H1 (cell line): ENCODE results near the gene GNG8. TPM values are rescaled to one million over a fixed set of nuclear protein-coding genes. Genes with fewer than 3 reads are reported as not detected.

Experiments
- CTCF ChIA-PET: fragments of 300-600 bp; sonication (Branson Sonifier 250); formaldehyde crosslinking; loops from one replicate; lab custom pipeline; 2021; ENCODE audit not compliant: partially characterized antibody; lab: Charles Lee
- POLR2A ChIA-PET: fragments of 300-600 bp; sonication (Branson Sonifier 250); formaldehyde crosslinking; loops from one replicate; lab custom pipeline; 2021; ENCODE audit warnings: inconsistent platforms; ENCODE audit not compliant: partially characterized antibody; lab: Charles Lee
- DNase-seq, 2 experiments: peaks; one replicate each; pipeline versions ENCODE4 v3.0.0 to v3.0.0-alpha.2; 2010 to 2022; ENCODE audit warnings: low spot score in 2 of 2, low read depth in 1 of 2, mixed read lengths in 1 of 2
- FAIRE-seq: peaks from 2 replicates; lab custom pipeline; 2011; peaks lifted over from hg19 to GRCh38; lab: Jason Lieb, UNC
- H2AFZ ChIP-seq: 2 replicates; pipeline ENCODE4 v1.8.1; 2012; ENCODE audit warnings: low read length, inconsistent platforms
- H2AK5ac ChIP-seq: 2 replicates; pipeline ENCODE4 v1.6.1; 2013; ENCODE audit warnings: low read depth, low read length
- H2BK120ac ChIP-seq: replicated peaks from 2 replicates; pipeline ENCODE3; 2013; ENCODE audit warnings: low read depth, low read length, inconsistent platforms
- H2BK12ac ChIP-seq: 2 replicates; pipeline ENCODE4 v1.6.1; 2013; ENCODE audit warnings: low read depth, low read length
- H2BK15ac ChIP-seq: 2 replicates; pipeline ENCODE4 v1.6.1; 2013; ENCODE audit warnings: low read length
- H2BK20ac ChIP-seq: 2 replicates; pipeline ENCODE4 v1.6.1; 2013; ENCODE audit warnings: low read length
- H2BK5ac ChIP-seq: 2 replicates; pipeline ENCODE4 v1.6.1; 2013; ENCODE audit warnings: low read depth, low read length
- H3K14ac ChIP-seq: 2 replicates; pipeline ENCODE4 v1.6.1; 2013; ENCODE audit warnings: inconsistent platforms; ENCODE audit not compliant: insufficient read length
- H3K18ac ChIP-seq: 2 replicates; pipeline ENCODE4 v1.6.1; 2013; ENCODE audit warnings: low read length; ENCODE audit errors: extremely low read depth
- H3K23ac ChIP-seq: 2 replicates; pipeline ENCODE4 v1.6.1; 2013; ENCODE audit warnings: inconsistent platforms; ENCODE audit not compliant: insufficient read length
- H3K23me2 ChIP-seq: 2 replicates; pipeline ENCODE4 v1.6.1; 2013; ENCODE audit warnings: low read depth, low read length
- H3K27ac ChIP-seq: 2 replicates; pipeline ENCODE4 v1.6.1; 2011; ENCODE audit warnings: low read depth, low read length, inconsistent platforms
- H3K27me3 ChIP-seq, 4 experiments: replicated peaks in 1 of 4; 1 replicate in 1 of 4; 2 replicates in 3 of 4; pipeline versions ENCODE4 v1.6.1 to v1.8.1; 2011 to 2013; ENCODE audit warnings: low read length in 3 of 4, mild to moderate bottlenecking in 3 of 4, inconsistent platforms in 2 of 4, mixed read lengths in 2 of 4, moderate library complexity in 1 of 4; ENCODE audit not compliant: control insufficient read depth in 3 of 4, insufficient read depth in 3 of 4; ENCODE audit errors: extremely low read depth in 1 of 4
- H3K36me3 ChIP-seq, 4 experiments: 2 replicates each; pipeline versions ENCODE4 v1.6.1 to v1.8.1; 2011 to 2013; ENCODE audit warnings: mild to moderate bottlenecking in 4 of 4, low read length in 3 of 4, moderate library complexity in 2 of 4, control low read depth in 1 of 4, inconsistent platforms in 1 of 4; ENCODE audit not compliant: insufficient read depth in 4 of 4, control insufficient read depth in 2 of 4
- H3K4ac ChIP-seq: replicated peaks from 2 replicates; pipeline ENCODE3; 2013; ENCODE audit warnings: low read length, low read depth, mixed read lengths, inconsistent platforms; ENCODE audit not compliant: insufficient read length
- H3K4me1 ChIP-seq, 4 experiments: replicated peaks in 1 of 4; 1 replicate in 1 of 4; 2 replicates in 3 of 4; pipeline versions ENCODE4 v1.6.1 to v1.8.1; 2011 to 2013; ENCODE audit warnings: low read length in 3 of 4, inconsistent platforms in 2 of 4, mixed read lengths in 1 of 4; ENCODE audit not compliant: insufficient read depth in 4 of 4, control insufficient read depth in 3 of 4
- H3K4me2 ChIP-seq, 2 experiments: 2 replicates each; pipeline versions ENCODE4 v1.6.1 to v1.8.1; 2011 to 2013; ENCODE audit warnings: low read depth in 2 of 2, low read length in 2 of 2, control low read depth in 1 of 2, inconsistent platforms in 1 of 2, mild to moderate bottlenecking in 1 of 2; ENCODE audit not compliant: insufficient read depth in 1 of 2
- H3K4me3 ChIP-seq, 4 experiments: fragments of 200-600, 300-600 bp in 1 of 4; sonication (generic), shearing (Covaris generic), sonication (Bioruptor Twin) in 1 of 4; 2 replicates each; pipeline versions ENCODE4 v1.5.1 to v1.8.1; 2011 to 2016; ENCODE audit warnings: low read length in 4 of 4, low read depth in 3 of 4, control low read depth in 2 of 4, inconsistent platforms in 2 of 4, mild to moderate bottlenecking in 2 of 4, mixed read lengths in 1 of 4, moderate library complexity in 1 of 4; ENCODE audit not compliant: insufficient read depth in 2 of 4; ENCODE audit errors: extremely low read depth in 1 of 4
- H3K56ac ChIP-seq: replicated peaks from 2 replicates; pipeline ENCODE3; 2013; ENCODE audit warnings: low read depth, mild to moderate bottlenecking, mixed read lengths, low read length, inconsistent platforms; ENCODE audit not compliant: insufficient read length
- H3K79me1 ChIP-seq: 2 replicates; pipeline ENCODE4 v1.6.1; 2013; ENCODE audit warnings: low read depth, low read length, control low read depth
- H3K79me2 ChIP-seq, 2 experiments: 2 replicates each; pipeline versions ENCODE4 v1.6.1 to v1.8.1; 2012 to 2013; ENCODE audit warnings: low read length in 2 of 2, mild to moderate bottlenecking in 2 of 2, inconsistent platforms in 1 of 2; ENCODE audit not compliant: insufficient read depth in 2 of 2, control insufficient read depth in 1 of 2
- H3K9ac ChIP-seq, 4 experiments: replicated peaks in 1 of 4; 1 replicate in 1 of 4; 2 replicates in 3 of 4; pipeline versions ENCODE4 v1.6.1 to v1.8.1; 2011 to 2013; ENCODE audit warnings: low read depth in 3 of 4, low read length in 3 of 4, control low read depth in 2 of 4, mild to moderate bottlenecking in 2 of 4, moderate library complexity in 2 of 4, inconsistent platforms in 1 of 4; ENCODE audit errors: extremely low read depth in 1 of 4
- H3K9me3 ChIP-seq, 2 experiments: 2 replicates each; pipeline versions ENCODE4 v1.6.1 to v1.8.1; 2012 to 2013; ENCODE audit warnings: mild to moderate bottlenecking in 2 of 2, moderate library complexity in 2 of 2, control low read depth in 1 of 2, inconsistent platforms in 1 of 2, low read depth in 1 of 2, low read length in 1 of 2, mixed read lengths in 1 of 2; ENCODE audit not compliant: insufficient read depth in 2 of 2
- H4K20me1 ChIP-seq, 2 experiments: replicated peaks in 1 of 2; 2 replicates each; pipeline versions ENCODE3 to v1.8.1; 2011 to 2013; ENCODE audit warnings: inconsistent platforms in 2 of 2, low read length in 2 of 2, mild to moderate bottlenecking in 1 of 2; ENCODE audit not compliant: insufficient read depth in 2 of 2, control insufficient read depth in 1 of 2
- H4K5ac ChIP-seq: 2 replicates; pipeline ENCODE4 v1.6.1; 2013; ENCODE audit warnings: low read length, low read depth, mixed read lengths, inconsistent platforms; ENCODE audit not compliant: insufficient read length
- H4K8ac ChIP-seq: 2 replicates; pipeline ENCODE4 v1.8.0; 2013; ENCODE audit warnings: mild to moderate bottlenecking, moderate library complexity, low read length, inconsistent platforms; ENCODE audit not compliant: insufficient read depth; ENCODE audit errors: extremely low read depth
- H4K91ac ChIP-seq: replicated peaks from 2 replicates; pipeline ENCODE3; 2013; ENCODE audit warnings: low read length, mixed read lengths, inconsistent platforms; ENCODE audit not compliant: insufficient read length
- CBX8 ChIP-seq: fragments of 300-800, 300-1000 bp; sonication (generic); IDR thresholded peaks from 2 replicates; pipeline ENCODE4 v1.7.1; 2016; ENCODE audit warnings: low read depth, low read length, borderline replicate concordance
- polyA plus RNA-seq, 7 experiments: library from polyadenylated mRNA; depleted of rRNA in 3 of 7; stranded (reverse) in 5 of 7; unstranded in 2 of 7; fragments of >200 nt in 5 of 7; fragments of 200-250 nt in 2 of 7; gene quantifications; 1 replicate in 5 of 7; 2 replicates in 1 of 7; 4 replicates in 1 of 7; pipeline versions ENCODE4 v1.2.1 to v1.2.3, GENCODE V29; 2011 to 2013; ENCODE audit warnings: missing spikeins in 2 of 7, mixed read lengths in 2 of 7
- total RNA-seq: library from RNA; stranded (reverse); fragmentation: NEBNext Ultra II Directional; extraction: Animal tissue kit (Norgen Biotek cat#: 25700); gene quantifications from 2 replicates; pipeline ENCODE4 v1.2.1, GENCODE V29; 2021

The GNG8 gene
- total and polyA plus RNA-seq, 2 of the 8 experiments (the other 6 are each of a cell fraction or from before 2014, with no cell fraction given), result not detected

GRCh38 chr19:46670813-46671212 lies 34.8 kb upstream of the GNG8 start:
- no peak overlapping the region for H3K9ac ChIP-seq
- no peak overlapping the region for H2BK15ac ChIP-seq
- H3K27ac ChIP-seq, result no peak overlapping the region
- no peaks in the 10 kb centered on the region for H3K79me2 ChIP-seq
- H3K18ac ChIP-seq, result no peak overlapping the region
- ChIA-PET CTCF (interaction anchor here (0.9 to 4.7 kb wide), 3 partner anchors 8 to 54 kb away, joined by 3 to 39 read pairs (median 6); partner anchors contain the start of gene DACT3), POLR2A (no interaction called here)
- H3K56ac ChIP-seq, result no peak overlapping the region
- H2BK5ac ChIP-seq, result no peak overlapping the region
- no peak overlapping the region for H3K4me2 ChIP-seq
- no peak overlapping the region for H3K4me3 ChIP-seq
- no peak overlapping the region for H2BK12ac ChIP-seq
- no peak overlapping the region for H3K14ac ChIP-seq
- H2AK5ac ChIP-seq, result no peak overlapping the region
- no peaks in the 10 kb centered on the region for H3K27me3 ChIP-seq
- H4K91ac ChIP-seq, result no peak overlapping the region
- DNase-seq, result no peak
- no peak overlapping the region for H3K23ac ChIP-seq
- H2BK120ac ChIP-seq, result no peak overlapping the region
- H4K20me1 ChIP-seq, result peaks cover 0 to 1% of the 10 kb centered on the region in 2 experiments
- H2BK20ac ChIP-seq, result no peak overlapping the region
- H3K4ac ChIP-seq, result no peak overlapping the region
- H3K23me2 ChIP-seq, result no peaks in the 10 kb centered on the region
- no peak overlapping the region for H4K8ac ChIP-seq
- H3K36me3 ChIP-seq, result peaks cover 0 to 18% (median 4%) of the 10 kb centered on the region in 4 experiments; a peak in 4 of 8 replicates
- H3K4me1 ChIP-seq, result peaks cover 0 to 2% (median 0%) of the 10 kb centered on the region in 4 experiments; a peak in 1 of 7 replicates
- H3K79me1 ChIP-seq, result no peaks in the 10 kb centered on the region
- H2AFZ ChIP-seq, result no peak overlapping the region
- H3K9me3 ChIP-seq, result no peaks in the 10 kb centered on the region
- FAIRE-seq, result no peak
- H4K5ac ChIP-seq, result no peak overlapping the region
- TF ChIP-seq CBX8, result no peak
